HCT116 (cell line): ENCODE results near the gene NOSIP. TPM values are rescaled to one million over a fixed set of nuclear protein-coding genes. Genes with fewer than 3 reads are reported as not detected.

Experiments
- ATAC-seq: fragments of 200-7000 bp; cut with Tn5 transposase; 2 replicates; pipeline ENCODE4 v1.9.1; 2020; ENCODE audit warnings: mild to moderate bottlenecking, moderate library complexity
- BruUV-seq: library from RNA; stranded (reverse); fragments of 400-500 nt; replicated peaks from 2 replicates; lab custom pipeline; 2021; lab: Mats Ljungman, UMichigan
- CTCF ChIA-PET: fragments of 300-600 bp; sonication (Branson Sonifier 250); formaldehyde crosslinking; loops from one replicate; lab custom pipeline; 2021; ENCODE audit warnings: antibody characterized with exemption; lab: Charles Lee
- POLR2A ChIA-PET: fragments of 300-600, 350-600 bp; sonication (Branson Sonifier 250); formaldehyde crosslinking; loops from one replicate; lab custom pipeline; 2021; ENCODE audit warnings: antibody characterized with exemption; lab: Charles Lee
- RAD21 ChIA-PET, 2 experiments: fragments of 300-600 bp; sonication (Branson Sonifier 250); formaldehyde crosslinking; loops; one replicate each; lab custom pipeline; 2023; ENCODE audit warnings: low total read pairs in 2 of 2; ENCODE audit not compliant: uncharacterized antibody in 2 of 2, unreplicated experiment in 2 of 2, low non-redundant PET in 1 of 2; lab: Charles Lee
- DNase-seq: peaks from one replicate; pipeline ENCODE4 v3.0.0-alpha.2; 2010; ENCODE audit warnings: low read depth, low spot score
- H2AFZ ChIP-seq: fragments of 200-600 bp; shearing (Covaris generic), sonication (generic); 2 replicates; pipeline ENCODE4 v1.6.1; 2017; ENCODE audit warnings: low read depth, mixed run types, mixed read lengths, antibody characterized with exemption, low read length; ENCODE audit not compliant: poor library complexity, severe bottlenecking
- H3K27ac ChIP-seq: 2 replicates; pipeline ENCODE4 v1.5.1; 2012; ENCODE audit warnings: low read depth, low read length
- H3K27me3 ChIP-seq: fragments of 200-600 bp; sonication (generic); 2 replicates; pipeline ENCODE4 v1.6.1; 2016; ENCODE audit warnings: mixed run types, low read length, mixed read lengths; ENCODE audit not compliant: insufficient read depth
- H3K36me3 ChIP-seq, 2 experiments: fragments of 200-500 bp in 1 of 2; fragments of 200-600 bp in 1 of 2; sonication (Bioruptor generic) in 1 of 2; sonication (generic) in 1 of 2; 2 replicates each; pipeline versions ENCODE4 v1.5.1 to v1.6.1; 2014 to 2016; ENCODE audit warnings: low read length in 2 of 2, inconsistent platforms in 1 of 2, mixed read lengths in 1 of 2, mixed run types in 1 of 2; ENCODE audit not compliant: insufficient read depth in 2 of 2, control insufficient read depth in 1 of 2
- H3K4me1 ChIP-seq, 2 experiments: fragments of 200-600 bp in 1 of 2; sonication (generic) in 1 of 2; 2 replicates each; pipeline versions ENCODE4 v1.5.1 to v1.6.1; 2012 to 2017; ENCODE audit warnings: low read length in 2 of 2, inconsistent platforms in 1 of 2, mild to moderate bottlenecking in 1 of 2, mixed read lengths in 1 of 2, mixed run types in 1 of 2, moderate library complexity in 1 of 2; ENCODE audit not compliant: insufficient read depth in 2 of 2, control insufficient read depth in 1 of 2
- H3K4me2 ChIP-seq: fragments of 200-600 bp; sonication (generic); 2 replicates; pipeline ENCODE4 v1.6.1; 2017; ENCODE audit warnings: mixed run types, low read length, mixed read lengths
- H3K4me3 ChIP-seq, 2 experiments: fragments of 200-600 bp in 1 of 2; sonication (generic) in 1 of 2; replicated peaks in 1 of 2; 2 replicates each; pipeline ENCODE4 v1.5.1; 2011 to 2016; ENCODE audit warnings: low read length in 2 of 2, control low read depth in 1 of 2, low read depth in 1 of 2, mild to moderate bottlenecking in 1 of 2, mixed read lengths in 1 of 2, mixed run types in 1 of 2
- H3K79me2 ChIP-seq: fragments of 200-600 bp; sonication (generic); 2 replicates; pipeline ENCODE4 v1.6.1; 2017; ENCODE audit warnings: mild to moderate bottlenecking, mixed run types, low read length, moderate library complexity, mixed read lengths; ENCODE audit not compliant: insufficient read depth
- H3K9ac ChIP-seq: fragments of 200-600 bp; sonication (generic); 2 replicates; pipeline ENCODE4 v1.6.1; 2016; ENCODE audit warnings: low read length, mixed read lengths
- H3K9me2 ChIP-seq: fragments of 200-600 bp; sonication (generic), shearing (Covaris generic); 2 replicates; pipeline ENCODE4 v1.6.1; 2017; ENCODE audit warnings: mixed run types, mild to moderate bottlenecking, moderate library complexity; ENCODE audit not compliant: insufficient read depth
- H3K9me3 ChIP-seq, 2 experiments: fragments of 200-500 bp in 1 of 2; fragments of 200-600 bp in 1 of 2; sonication (Bioruptor generic) in 1 of 2; sonication (generic) in 1 of 2; 2 replicates each; pipeline ENCODE4 v1.6.1; 2014 to 2017; ENCODE audit warnings: low read length in 2 of 2, mixed read lengths in 2 of 2, inconsistent platforms in 1 of 2, low read depth in 1 of 2, mild to moderate bottlenecking in 1 of 2, mixed run types in 1 of 2, moderate library complexity in 1 of 2; ENCODE audit not compliant: control insufficient read depth in 1 of 2, insufficient read depth in 1 of 2
- H4K20me1 ChIP-seq: fragments of 200-600 bp; sonication (generic), shearing (Covaris generic); 2 replicates; pipeline ENCODE4 v1.6.1; 2017; ENCODE audit warnings: mixed run types, mild to moderate bottlenecking, moderate library complexity; ENCODE audit not compliant: insufficient read depth
- ATF3 ChIP-seq: IDR thresholded peaks from 2 replicates; pipeline ENCODE4 v1.6.1; 2012
- CBX3 ChIP-seq: IDR thresholded peaks from 2 replicates; pipeline ENCODE4 v1.6.1; 2012; ENCODE audit warnings: low read depth
- ELF1 ChIP-seq: IDR thresholded peaks from 2 replicates; pipeline ENCODE4 v1.6.1; 2012; ENCODE audit warnings: low read depth, borderline replicate concordance
- EZH2 ChIP-seq: fragments of 200-600 bp; sonication (generic); IDR thresholded peaks from 2 replicates; pipeline ENCODE4 v1.6.1; 2017; ENCODE audit warnings: antibody characterized with exemption, mixed run types
- EZH2phosphoT487 ChIP-seq: fragments of 200-600 bp; IDR thresholded peaks from 2 replicates; pipeline ENCODE4 v1.6.1; 2018; ENCODE audit warnings: antibody characterized with exemption, borderline replicate concordance
- FOSL1 ChIP-seq: IDR thresholded peaks from 2 replicates; pipeline ENCODE4 v1.6.1; 2012; ENCODE audit warnings: low read depth
- JUND ChIP-seq: IDR thresholded peaks from 2 replicates; pipeline ENCODE4 v1.6.1; 2012
- MAX ChIP-seq: IDR thresholded peaks from 2 replicates; pipeline ENCODE4 v1.6.1; 2012
- RAD21 ChIP-seq: IDR thresholded peaks from 2 replicates; pipeline ENCODE4 v1.6.1; 2012; ENCODE audit warnings: low read depth, mild to moderate bottlenecking
- REST ChIP-seq: IDR thresholded peaks from 2 replicates; pipeline ENCODE4 v1.6.1; 2012; ENCODE audit warnings: low read depth
- SIN3A ChIP-seq: IDR thresholded peaks from 2 replicates; pipeline ENCODE4 v1.6.1; 2012; ENCODE audit warnings: low read depth
- SP1 ChIP-seq: IDR thresholded peaks from 2 replicates; pipeline ENCODE4 v1.6.1; 2012; ENCODE audit warnings: low read depth
- SRF ChIP-seq: IDR thresholded peaks from 2 replicates; pipeline ENCODE4 v1.6.1; 2012; ENCODE audit warnings: low read depth
- ZNF274 ChIP-seq: fragments of 200-500 bp; sonication (Bioruptor generic); IDR thresholded peaks from 2 replicates; pipeline ENCODE4 v1.6.1; 2014; ENCODE audit warnings: mild to moderate bottlenecking, low read depth, low read length, inconsistent platforms
- intact Hi-C: fragments of 100-400 bp; cut with micrococcal nuclease; formaldehyde crosslinking; loops from 2 replicates; pipeline ENCODE4 v1.10.0; 2022
- total RNA-seq: library from RNA; stranded (reverse); gene quantifications from one replicate; pipeline ENCODE4 v1.2.1, GENCODE V29; 2021; ENCODE audit not compliant: unreplicated experiment

NOSIP gene
- total RNA-seq, 1 experiment from 2014 or later, result 133 TPM

GRCh38 chr19:49573009-49573408 lies 7.3 kb downstream of the NOSIP start:
- peaks cover 96% of the 10 kb centered on the region for H3K79me2 ChIP-seq
- ChIA-PET POLR2A (no interaction called here), CTCF (interaction anchor here (0.8 kb wide), 1 partner anchor 20 kb away, joined by 3 read pairs; no protein-coding TSS in a partner anchor), RAD21 (no interaction called here)
- H3K27ac ChIP-seq, result 0 out of 2 replicates have a peak overlapping the region, but pooled peaks have one; percentile 13
- no peaks in the 10 kb centered on the region for H3K9me3 ChIP-seq
- no peak for DNase-seq
- no peaks in the 10 kb centered on the region for H3K27me3 ChIP-seq
- H2AFZ ChIP-seq, result no peak overlapping the region
- H3K9me2 ChIP-seq, result no peaks in the 10 kb centered on the region
- no peak for ATAC-seq
- BruUV-seq, result no TSS peak
- intact Hi-C loops, result loop anchor here (5.0 kb wide), 1 partner anchor 104 kb away; the partner anchor contains the start of gene PRMT1
- H3K4me1 ChIP-seq, result peaks cover 55 to 82% of the 10 kb centered on the region in 2 experiments
- H3K4me2 ChIP-seq, result peak overlapping the region; percentile 19; the same call in 1 of the 2 replicates
- no peaks in the 10 kb centered on the region for H4K20me1 ChIP-seq
- TF ChIP-seq RAD21 (no peak), JUND (no peak), SRF (no peak), SIN3A (no peak), EZH2phosphoT487 (no peak), CBX3 (no peak), MAX (no peak), SP1 (no peak), REST (no peak), FOSL1 (no peak), ELF1 (no peak), EZH2 (no peak), ZNF274 (no peak), ATF3 (no peak)
- H3K9ac ChIP-seq, result peak overlapping the region; percentile 18; the same call in 1 of the 2 replicates
- peaks cover 12 to 17% of the 10 kb centered on the region in 2 experiments for H3K36me3 ChIP-seq
- H3K4me3 ChIP-seq, result no peak overlapping the region
